Keratinocyte (primary cell): ENCODE results near the gene OR3A1. TPM values are rescaled to one million over a fixed set of nuclear protein-coding genes. Genes with fewer than 3 reads are reported as not detected.

Experiments used
- DNase-seq: peaks from one replicate; pipeline ENCODE4 v3.0.0-alpha.2; 2011; ENCODE audit warnings: low read depth, missing footprints, low spot score
- FAIRE-seq: peaks from 2 replicates; lab custom pipeline; 2011; peaks lifted over from hg19 to GRCh38; lab: Jason Lieb, UNC
- H2AFZ ChIP-seq: 2 replicates; pipeline ENCODE4 v1.6.0; 2012; ENCODE audit warnings: low read length, control low read depth, inconsistent platforms; ENCODE audit not compliant: control insufficient read depth
- H3K27ac ChIP-seq: 2 replicates; pipeline ENCODE4 v1.5.1; 2011; ENCODE audit warnings: low read length; ENCODE audit not compliant: control insufficient read depth, insufficient read depth
- H3K27me3 ChIP-seq: 3 replicates; pipeline ENCODE4 v1.6.0; 2011; ENCODE audit warnings: low read length; ENCODE audit not compliant: control insufficient read depth, insufficient read depth; ENCODE audit errors: extremely low read depth
- H3K36me3 ChIP-seq, 2 experiments: 2 replicates in 1 of 2; 3 replicates in 1 of 2; pipeline ENCODE4 v1.5.1; 2011; ENCODE audit warnings: low read length in 2 of 2, mild to moderate bottlenecking in 1 of 2; ENCODE audit not compliant: control insufficient read depth in 2 of 2, insufficient read depth in 2 of 2; ENCODE audit errors: extremely low read depth in 1 of 2
- H3K4me1 ChIP-seq: 3 replicates; pipeline ENCODE4 v1.5.1; 2011; ENCODE audit warnings: low read length; ENCODE audit not compliant: control insufficient read depth, insufficient read depth; ENCODE audit errors: extremely low read depth
- H3K4me2 ChIP-seq: 3 replicates; pipeline ENCODE4 v1.6.0; 2011; ENCODE audit warnings: low read depth, low read length; ENCODE audit not compliant: control insufficient read depth, insufficient read depth; ENCODE audit errors: extremely low read depth
- H3K4me3 ChIP-seq, 3 experiments: fragments of 200-600 bp in 1 of 3; sonication (generic) in 1 of 3; 2 replicates in 2 of 3; 3 replicates in 1 of 3; pipeline ENCODE4 v1.5.1; 2011 to 2016; ENCODE audit warnings: low read length in 3 of 3, mild to moderate bottlenecking in 3 of 3, control low read depth in 2 of 3, inconsistent platforms in 1 of 3, low read depth in 1 of 3, mixed read lengths in 1 of 3, mixed run types in 1 of 3, moderate library complexity in 1 of 3; ENCODE audit not compliant: control insufficient read depth in 2 of 3, insufficient read depth in 2 of 3; ENCODE audit errors: extremely low read depth in 1 of 3
- H3K79me2 ChIP-seq: 2 replicates; pipeline ENCODE4 v1.6.0; 2012; ENCODE audit warnings: low read length; ENCODE audit not compliant: control insufficient read depth, insufficient read depth
- H3K9ac ChIP-seq: 3 replicates; pipeline ENCODE4 v1.6.0; 2011; ENCODE audit warnings: low read length; ENCODE audit not compliant: control insufficient read depth, insufficient read depth; ENCODE audit errors: extremely low read depth
- H3K9me1 ChIP-seq: 3 replicates; pipeline ENCODE4 v1.6.0; 2011; ENCODE audit warnings: low read length; ENCODE audit not compliant: control insufficient read depth, insufficient read depth; ENCODE audit errors: extremely low read depth
- H3K9me3 ChIP-seq: 2 replicates; pipeline ENCODE4 v1.5.1; 2012; ENCODE audit warnings: low read depth, low read length; ENCODE audit not compliant: control insufficient read depth
- H4K20me1 ChIP-seq: 3 replicates; pipeline ENCODE4 v1.6.0; 2011; ENCODE audit warnings: low read length; ENCODE audit not compliant: control insufficient read depth, insufficient read depth; ENCODE audit errors: extremely low read depth
- CTCF ChIP-seq, 3 experiments: IDR thresholded peaks in 1 of 3; conservative IDR thresholded peaks in 1 of 3; optimal IDR thresholded peaks in 1 of 3; 2 replicates in 2 of 3; 3 replicates in 1 of 3; pipeline versions ENCODE3 to v1.5.1; 2011; ENCODE audit warnings: low read length in 3 of 3, mild to moderate bottlenecking in 3 of 3, moderate library complexity in 2 of 3, control low read depth in 1 of 3, inconsistent platforms in 1 of 3; ENCODE audit not compliant: insufficient read depth in 2 of 3; ENCODE audit errors: extremely low read depth in 1 of 3
- EZH2 ChIP-seq: IDR thresholded peaks from one replicate; pipeline ENCODE4 v1.6.1; 2012; ENCODE audit warnings: inconsistent platforms, mild to moderate bottlenecking, low read length, moderate library complexity
- dilution Hi-C: fragments of 300-500 bp; cut with MboI; formaldehyde crosslinking; loops from one replicate; pipeline ENCODE4 v1.7.0; 2020; ENCODE audit warnings: low sequenced_read_pairs; ENCODE audit not compliant: extremely low pct_ligation_motif_present
- polyA plus RNA-seq, 5 experiments: library from polyadenylated mRNA; depleted of rRNA in 3 of 5; stranded (reverse) in 3 of 5; stranded (forward) in 1 of 5; unstranded in 1 of 5; fragments of >200 nt; gene quantifications; 1 replicate in 1 of 5; 2 replicates in 3 of 5; 3 replicates in 1 of 5; pipeline versions ENCODE4 v1.2.1 to v1.2.3, GENCODE V29; 2011 to 2012; ENCODE audit warnings: missing spikeins in 2 of 5, low read depth in 1 of 5, low replicate concordance in 1 of 5

Gene OR3A1
- polyA plus RNA-seq, 1 donor (not counting 4 experiments of a cell fraction or from before 2014, with no cell fraction given), result not detected

- no peak for FAIRE-seq
- Histone ChIP-seq H3K4me3 (no peak overlapping the region), H3K9me1 (no peaks in the 10 kb centered on the region), H4K20me1 (no peaks in the 10 kb centered on the region), H3K9me3 (no peaks in the 10 kb centered on the region), H3K9ac (no peak overlapping the region), H3K27ac (no peak overlapping the region), H3K36me3 (no peaks in the 10 kb centered on the region), H3K4me2 (no peak overlapping the region), H3K4me1 (no peaks in the 10 kb centered on the region), H3K27me3 (no peaks in the 10 kb centered on the region), H2AFZ (no peak overlapping the region), H3K79me2 (no peaks in the 10 kb centered on the region)
- dilution Hi-C loops, result no loop called here
- no peak for TF ChIP-seq EZH2
- TF ChIP-seq CTCF (optimal IDR thresholded peaks at IDR 0.05 in 1 of 3, IDR thresholded peaks at IDR 0.05 in 1 of 3, conservative IDR thresholded peaks at IDR 0.05 in 1 of 3; ENCODE audit: extremely low read depth in 1 of 3, insufficient read depth in 2 of 3, low read length in 3 of 3), result no peak
- DNase-seq, result no peak
Measured at GRCh38 chr17:3260600-3260999, 37.6 kb downstream of the OR3A1 start.

- DNase-seq (no peak), FAIRE-seq (no peak)
- Histone ChIP-seq H3K27ac (no peak overlapping the region), H3K9me3 (no peaks in the 10 kb centered on the region), H3K4me1 (no peaks in the 10 kb centered on the region), H3K9me1 (no peaks in the 10 kb centered on the region), H3K79me2 (no peaks in the 10 kb centered on the region), H3K4me2 (no peak overlapping the region), H2AFZ (no peak overlapping the region), H3K9ac (no peak overlapping the region), H3K27me3 (no peaks in the 10 kb centered on the region), H4K20me1 (no peaks in the 10 kb centered on the region), H3K36me3 (no peaks in the 10 kb centered on the region), H3K4me3 (no peak overlapping the region)
- TF ChIP-seq CTCF (optimal IDR thresholded peaks at IDR 0.05 in 1 of 3, IDR thresholded peaks at IDR 0.05 in 1 of 3, conservative IDR thresholded peaks at IDR 0.05 in 1 of 3; ENCODE audit: extremely low read depth in 1 of 3, insufficient read depth in 2 of 3, low read length in 3 of 3) (no peak), EZH2 (no peak)
- dilution Hi-C loops, result no loop called here
Measured at GRCh38 chr17:3260163-3260562, 38.0 kb downstream of the OR3A1 start.
